Activated CD4-positive, alpha-beta T cell treated with anti-CD3 and anti-CD28 coated beads, Interleukin-2, amount 50 U/mL, for 16 hours (primary cell): ENCODE measurements around the gene PLXNC1.

ENCODE experiments used
- DNase-seq: peaks from one replicate; pipeline ENCODE4 v3.0.0-alpha.2; 2020

PLXNC1 gene

DNA sequence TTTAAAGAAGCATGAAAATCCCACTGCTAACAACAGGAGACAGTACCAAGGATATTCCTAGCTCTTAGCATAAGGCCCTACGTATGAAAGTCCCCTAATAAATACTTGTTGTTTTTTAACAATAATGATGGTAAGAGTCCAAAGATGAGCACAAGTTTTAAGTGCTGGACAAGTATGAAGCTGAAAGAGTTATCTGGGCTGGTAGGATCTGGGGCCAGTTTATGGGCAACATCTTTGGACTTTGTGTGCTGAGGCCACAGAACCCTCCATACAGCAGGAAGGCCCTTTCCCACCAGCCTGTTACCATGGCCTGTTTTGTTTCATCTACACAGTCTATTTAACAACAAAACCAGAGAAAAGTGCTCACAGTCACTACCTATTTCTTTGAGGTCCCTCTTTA, 12.5 kb upstream of the PLXNC1 start:
- DNase-seq: no peak

DNA sequence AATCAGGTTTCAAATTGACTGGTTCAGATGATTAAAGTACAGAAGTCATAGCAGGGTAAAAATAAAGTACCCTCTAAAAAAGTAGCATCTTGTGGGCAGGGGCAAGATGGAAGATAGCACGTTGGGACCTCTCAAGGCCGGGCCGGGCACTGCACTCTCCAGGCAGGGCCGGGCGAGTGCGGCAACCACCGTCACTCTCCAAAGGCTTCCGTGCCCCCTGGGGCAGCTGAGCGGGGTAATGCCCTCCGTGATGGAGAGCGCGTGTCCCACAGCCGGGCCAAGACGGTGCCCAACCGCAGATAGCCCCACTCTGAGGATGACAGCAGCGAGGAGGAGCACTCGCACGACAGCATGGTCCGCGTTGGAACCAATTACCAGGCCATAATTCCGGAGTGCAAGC, 8.6 kb upstream of the PLXNC1 start:
- no peak for DNase-seq

DNA sequence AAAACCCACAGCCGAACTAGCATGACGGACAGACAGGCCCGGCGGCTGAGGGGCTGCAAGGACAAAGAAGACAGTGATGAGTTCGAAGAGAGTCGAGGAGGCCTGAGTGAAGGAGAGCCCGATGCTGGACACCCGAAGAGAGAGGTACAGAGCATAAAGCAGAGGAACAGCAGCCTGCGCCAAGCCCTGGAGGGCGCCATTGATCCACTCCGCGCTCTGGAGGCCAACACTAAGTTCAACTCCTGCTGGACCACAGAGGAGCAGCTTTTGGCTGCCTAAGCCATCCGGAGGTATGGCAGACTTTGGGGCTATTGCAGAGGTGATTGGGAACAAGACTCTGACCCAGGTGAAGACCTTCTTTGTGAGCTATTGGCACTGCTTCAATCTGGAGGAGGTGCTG, 7.8 kb upstream of the PLXNC1 start:
- peak; percentile 64 for DNase-seq

DNA sequence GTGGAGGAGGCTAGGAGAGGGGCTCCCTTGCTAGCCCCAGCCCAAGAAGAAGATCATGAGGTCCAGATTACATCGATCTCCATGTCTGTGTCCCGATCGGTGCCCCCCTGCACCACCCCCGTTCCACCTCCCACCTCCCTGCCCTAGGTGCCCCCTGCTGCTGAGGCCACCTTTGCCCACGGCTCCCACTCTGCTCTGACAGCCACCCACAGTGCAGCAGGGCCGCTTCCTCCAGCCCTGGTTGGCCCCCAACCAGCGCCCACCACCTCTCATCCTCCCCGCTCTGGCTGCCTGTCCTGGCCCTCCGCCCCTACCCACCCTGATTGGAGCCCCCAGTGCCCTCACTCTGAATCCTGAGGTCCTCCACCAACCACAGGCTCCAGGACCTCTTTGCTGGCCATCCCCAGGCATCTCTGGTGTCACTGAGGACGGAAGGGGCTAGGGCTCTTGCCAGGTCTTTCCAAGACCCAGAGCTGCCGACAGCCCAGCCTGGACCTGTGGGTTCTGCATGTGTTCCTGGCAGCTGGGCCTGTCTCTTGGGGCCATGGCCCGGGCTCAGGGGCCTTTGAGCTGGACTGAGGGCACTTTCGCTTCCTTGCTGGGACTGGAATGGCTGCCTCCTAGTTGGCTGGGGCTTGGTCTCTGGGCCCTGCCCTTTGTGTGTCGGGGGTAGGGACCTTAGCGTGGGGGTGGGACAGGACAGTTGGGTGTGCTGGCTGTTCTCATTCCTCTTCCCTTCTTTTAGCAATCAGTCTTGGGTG, 7.2 kb upstream of the PLXNC1 start:
- DNase-seq: no peak

DNA sequence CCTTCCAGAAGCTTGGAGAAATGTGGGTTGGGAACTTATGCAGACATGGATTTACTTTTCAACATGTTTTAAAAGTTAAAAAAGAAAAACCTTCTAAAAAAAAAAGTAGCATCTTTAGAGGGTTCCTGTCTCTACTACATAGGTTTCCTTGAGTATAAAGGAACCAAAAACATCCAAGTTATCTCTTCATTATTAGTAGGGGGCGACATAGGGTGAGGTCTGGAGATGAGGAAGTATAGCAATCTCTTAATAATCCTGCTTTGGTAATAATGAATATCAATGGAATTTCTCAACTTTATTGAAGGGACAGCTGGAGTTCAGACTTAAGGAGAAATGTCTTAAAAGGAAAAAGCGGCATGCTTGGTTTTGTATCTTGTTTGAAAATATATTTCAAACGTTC, 6.5 kb upstream of the PLXNC1 start:
- DNase-seq: no peak

DNA sequence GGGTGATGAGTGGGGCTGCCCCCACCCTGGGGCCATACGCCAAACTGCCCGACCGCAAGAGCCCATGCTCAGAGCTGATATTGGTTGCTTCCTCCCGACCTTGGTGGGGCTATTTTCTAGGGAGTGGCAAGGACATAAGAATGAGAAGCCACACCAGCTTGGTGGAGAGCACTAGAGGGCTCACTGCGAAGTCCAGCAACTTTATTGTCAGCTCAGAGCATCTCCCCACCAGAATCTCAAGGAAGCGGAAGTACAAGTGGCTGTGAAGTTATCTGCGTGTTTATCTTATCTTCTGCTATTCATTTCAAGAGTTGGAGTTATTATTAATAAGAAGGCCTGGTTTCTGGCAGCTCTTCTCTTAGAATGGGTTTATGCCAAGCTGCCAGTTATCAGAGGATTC, 4.9 kb upstream of the PLXNC1 start:
- DNase-seq: no peak

DNA sequence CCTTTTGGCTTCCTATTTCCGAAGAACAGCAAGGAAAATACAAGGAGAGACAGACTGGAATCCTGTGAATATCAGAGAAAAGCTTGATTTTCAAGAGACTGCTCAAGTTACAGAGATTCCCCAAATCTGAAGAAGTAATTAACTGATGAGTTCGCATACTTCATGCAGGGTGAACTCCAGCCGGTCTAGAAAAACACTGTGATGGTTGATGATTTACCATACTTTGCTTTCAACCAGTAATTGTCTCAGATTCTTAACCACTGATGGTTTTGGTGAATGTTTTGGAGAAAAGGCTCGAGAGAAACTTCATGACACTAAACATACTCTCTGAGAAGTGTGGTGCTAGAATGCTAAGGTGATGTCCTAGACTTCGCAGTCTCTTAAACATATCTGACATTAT, 4.4 kb upstream of the PLXNC1 start:
- no peak for DNase-seq

DNA sequence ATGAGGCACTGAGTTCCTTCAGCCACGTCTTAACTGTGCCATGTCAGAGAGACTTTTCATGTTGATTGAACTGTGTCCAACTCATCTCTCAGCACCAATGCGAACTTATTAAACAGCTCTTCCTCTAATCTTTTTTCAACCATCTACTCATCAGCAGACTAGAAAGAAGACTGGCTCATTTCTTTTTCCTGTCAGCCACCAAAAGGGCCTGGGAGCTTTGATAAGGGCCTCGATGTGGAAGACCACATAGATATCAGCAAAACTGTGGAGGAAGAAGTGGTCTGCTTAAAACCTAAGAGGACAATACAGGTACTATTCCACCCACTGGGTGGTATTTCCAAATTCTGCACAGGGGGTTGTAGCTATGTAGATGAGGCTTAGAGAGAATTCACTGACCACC, 3.6 kb upstream of the PLXNC1 start:
- no peak for DNase-seq

DNA sequence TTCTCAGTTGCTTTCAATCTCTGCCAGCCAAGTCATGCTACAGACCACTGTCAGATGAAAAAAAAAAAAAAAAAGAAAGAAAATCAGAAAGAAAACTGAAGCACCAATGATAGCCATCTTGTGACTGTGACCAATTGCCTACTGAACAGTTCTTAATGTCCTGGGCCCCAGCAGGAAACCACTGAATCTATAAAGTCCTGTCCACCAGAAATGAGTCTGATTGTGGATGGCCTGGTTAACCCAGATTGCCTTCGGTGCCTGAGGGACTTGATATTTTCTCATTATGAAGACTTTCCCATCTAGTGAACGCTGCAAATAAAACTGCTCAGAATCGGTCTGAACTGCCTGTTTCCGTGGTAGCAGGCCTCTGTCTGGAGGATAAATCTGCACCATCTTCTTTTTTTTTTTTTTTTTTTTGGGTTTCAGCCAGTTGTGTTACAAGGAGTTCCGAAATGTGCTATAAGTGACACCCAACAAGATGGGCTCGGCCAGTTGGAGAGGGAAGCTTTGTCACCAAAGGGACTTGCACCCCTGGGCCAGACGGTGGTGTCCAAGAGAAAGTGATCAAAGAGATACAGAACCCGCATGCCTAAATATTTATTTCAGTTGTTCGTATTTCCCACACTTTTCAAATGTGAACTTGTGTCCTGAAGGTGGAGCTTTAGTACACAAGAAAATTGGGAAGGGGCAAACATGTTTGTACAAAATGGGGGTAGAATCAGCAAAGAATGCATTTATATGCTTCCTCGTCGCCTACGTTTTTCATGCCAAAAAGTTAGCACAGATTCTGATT, 3.0 kb upstream of the PLXNC1 start:
- DNase-seq: peak; percentile 17

DNA sequence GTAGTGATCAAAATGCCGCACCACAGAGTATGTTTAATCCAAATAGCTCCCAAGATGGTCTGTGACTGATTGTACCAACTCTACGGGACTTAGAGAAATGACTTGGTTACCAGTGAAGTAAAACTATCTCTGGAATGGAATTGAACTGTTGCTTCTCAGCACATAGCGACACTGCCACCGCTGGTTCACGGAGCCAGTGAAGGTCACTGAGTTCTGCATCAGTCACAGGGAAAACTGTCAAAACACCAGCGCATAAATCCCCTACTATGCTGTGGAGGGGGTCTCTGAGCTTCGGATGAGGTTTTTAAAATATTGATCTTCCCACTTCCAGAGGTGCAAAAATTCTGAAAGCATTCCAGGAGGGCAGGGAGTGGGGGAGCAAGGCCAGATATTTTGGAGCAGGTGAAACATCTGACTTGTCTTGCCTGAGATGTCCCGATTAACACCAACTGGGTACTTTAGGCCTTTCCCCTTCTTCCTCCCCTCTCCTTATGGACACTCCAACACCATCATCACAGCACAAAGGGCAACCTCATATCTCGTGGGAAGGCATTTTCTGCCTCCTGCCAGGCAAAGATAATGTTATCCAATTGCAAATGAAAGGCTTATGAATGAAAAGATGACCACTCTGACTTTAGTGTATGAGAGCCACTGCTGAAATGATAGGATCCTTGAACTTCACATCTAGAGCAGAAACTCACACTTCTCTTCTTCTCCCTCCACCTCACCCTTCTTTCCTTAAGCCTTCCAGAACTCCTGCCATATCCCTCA, 2.0 kb upstream of the PLXNC1 start:
- no peak for DNase-seq

DNA sequence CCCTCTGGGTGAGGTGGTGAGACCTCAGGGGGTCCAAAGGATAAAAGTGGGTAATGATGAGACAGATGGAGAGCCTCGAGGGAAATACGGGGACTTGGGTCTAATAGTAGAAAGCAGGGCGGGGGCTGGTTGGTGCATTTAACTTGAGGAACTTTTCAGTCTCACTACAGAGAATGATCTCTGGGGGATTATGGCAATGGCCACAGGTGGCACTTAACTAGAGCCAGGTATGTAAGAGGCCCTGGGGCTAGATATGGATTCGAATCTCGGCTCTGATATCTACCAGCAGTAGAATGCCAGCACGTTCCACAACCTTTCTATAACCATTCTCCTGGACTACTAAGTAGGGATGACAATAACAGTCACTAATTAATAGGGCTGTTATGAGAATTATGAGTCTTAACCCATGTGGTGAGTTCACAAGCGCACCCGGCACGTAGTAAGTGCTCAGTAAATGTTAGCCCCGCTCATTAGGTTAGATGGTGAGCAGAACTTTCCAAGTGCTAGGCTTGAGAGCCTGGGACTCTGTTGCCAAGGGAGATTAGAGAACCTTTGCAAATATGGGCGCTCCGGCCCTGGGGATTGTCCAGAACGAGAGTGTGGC, 888 bp upstream of the PLXNC1 start:
- DNase-seq: no peak

DNA sequence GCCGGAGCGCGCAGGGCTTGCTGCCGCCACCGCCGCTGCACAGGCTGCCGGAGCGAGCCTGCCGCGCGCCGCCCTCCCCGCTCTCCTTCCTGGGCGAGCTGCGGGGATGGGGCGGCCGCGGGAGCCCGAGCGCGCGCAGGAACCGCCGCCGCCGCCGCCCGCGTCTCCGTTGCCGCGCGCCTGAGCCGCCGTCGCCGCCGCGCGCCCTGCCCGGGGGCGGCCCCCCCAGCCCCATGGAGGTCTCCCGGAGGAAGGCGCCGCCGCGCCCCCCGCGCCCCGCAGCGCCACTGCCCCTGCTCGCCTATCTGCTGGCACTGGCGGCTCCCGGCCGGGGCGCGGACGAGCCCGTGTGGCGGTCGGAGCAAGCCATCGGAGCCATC, 352 bp downstream of the PLXNC1 start:
- no peak for DNase-seq

DNA sequence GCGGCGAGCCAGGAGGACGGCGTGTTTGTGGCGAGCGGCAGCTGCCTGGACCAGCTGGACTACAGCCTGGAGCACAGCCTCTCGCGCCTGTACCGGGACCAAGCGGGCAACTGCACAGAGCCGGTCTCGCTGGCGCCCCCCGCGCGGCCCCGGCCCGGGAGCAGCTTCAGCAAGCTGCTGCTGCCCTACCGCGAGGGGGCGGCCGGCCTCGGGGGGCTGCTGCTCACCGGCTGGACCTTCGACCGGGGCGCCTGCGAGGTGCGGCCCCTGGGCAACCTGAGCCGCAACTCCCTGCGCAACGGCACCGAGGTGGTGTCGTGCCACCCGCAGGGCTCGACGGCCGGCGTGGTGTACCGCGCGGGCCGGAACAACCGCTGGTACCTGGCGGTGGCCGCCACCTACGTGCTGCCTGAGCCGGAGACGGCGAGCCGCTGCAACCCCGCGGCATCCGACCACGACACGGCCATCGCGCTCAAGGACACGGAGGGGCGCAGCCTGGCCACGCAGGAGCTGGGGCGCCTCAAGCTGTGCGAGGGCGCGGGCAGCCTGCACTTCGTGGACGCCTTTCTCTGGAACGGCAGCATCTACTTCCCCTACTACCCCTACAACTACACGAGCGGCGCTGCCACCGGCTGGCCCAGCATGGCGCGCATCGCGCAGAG, 873 bp downstream of the PLXNC1 start:
- peak; percentile 44 for DNase-seq

DNA sequence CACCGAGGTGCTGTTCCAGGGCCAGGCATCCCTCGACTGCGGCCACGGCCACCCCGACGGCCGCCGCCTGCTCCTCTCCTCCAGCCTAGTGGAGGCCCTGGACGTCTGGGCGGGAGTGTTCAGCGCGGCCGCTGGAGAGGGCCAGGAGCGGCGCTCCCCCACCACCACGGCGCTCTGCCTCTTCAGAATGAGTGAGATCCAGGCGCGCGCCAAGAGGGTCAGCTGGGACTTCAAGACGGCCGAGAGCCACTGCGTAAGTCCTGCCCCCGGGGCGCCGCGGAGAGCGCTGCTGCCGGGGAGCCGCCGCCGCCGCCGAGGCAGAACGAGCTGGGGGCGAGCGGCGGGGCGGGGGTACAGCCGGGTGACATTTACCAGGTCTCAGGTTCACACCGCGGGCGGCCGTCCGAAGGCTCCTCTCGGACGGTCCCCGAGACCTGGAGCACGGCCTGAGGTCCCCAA, 1.4 kb downstream of the PLXNC1 start:
- DNase-seq: no peak

DNA sequence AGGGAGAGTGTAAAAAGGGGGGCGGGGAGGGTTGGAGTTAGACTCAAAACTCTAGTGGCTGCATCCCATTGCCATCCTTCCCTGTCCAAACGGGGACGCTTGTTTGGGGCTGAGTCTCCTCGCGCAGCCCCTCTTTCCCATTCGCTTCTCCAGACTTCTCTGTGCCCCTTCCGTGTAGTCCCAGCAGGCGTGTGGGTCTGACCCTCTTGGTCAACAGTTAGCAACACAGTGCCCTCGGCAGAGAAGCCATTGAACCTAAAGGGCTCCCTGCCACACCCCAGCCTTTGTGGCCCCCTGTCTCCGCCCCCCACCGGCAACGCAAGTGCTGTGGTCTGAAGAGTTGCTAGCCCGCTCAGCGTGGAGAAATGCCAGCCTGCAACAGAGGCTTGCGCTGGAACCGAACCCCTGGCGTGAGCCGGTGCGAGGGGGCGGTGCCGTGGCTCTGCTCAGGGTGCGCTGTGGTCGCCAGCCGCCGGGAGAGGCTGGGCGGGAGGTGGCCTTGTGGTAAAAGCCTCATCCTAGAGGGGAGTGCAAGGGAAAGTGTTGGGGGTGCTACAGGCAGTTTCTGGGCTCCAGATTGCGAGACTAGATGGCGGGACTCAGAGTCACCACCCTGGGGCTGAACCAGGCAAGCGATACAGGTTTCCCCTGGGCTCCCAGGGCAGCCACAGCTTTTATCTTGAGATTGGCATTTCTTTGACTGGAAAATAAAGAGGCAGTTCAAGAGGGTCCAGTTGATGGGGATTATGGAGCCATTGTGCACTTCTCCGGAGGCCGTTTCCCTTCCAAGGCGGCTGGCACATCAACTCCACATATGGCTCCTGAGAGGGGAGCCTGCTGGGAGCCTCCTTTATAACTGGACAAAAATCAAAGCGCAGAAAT, 2.1 kb downstream of the PLXNC1 start:
- peak; percentile 41 for DNase-seq

DNA sequence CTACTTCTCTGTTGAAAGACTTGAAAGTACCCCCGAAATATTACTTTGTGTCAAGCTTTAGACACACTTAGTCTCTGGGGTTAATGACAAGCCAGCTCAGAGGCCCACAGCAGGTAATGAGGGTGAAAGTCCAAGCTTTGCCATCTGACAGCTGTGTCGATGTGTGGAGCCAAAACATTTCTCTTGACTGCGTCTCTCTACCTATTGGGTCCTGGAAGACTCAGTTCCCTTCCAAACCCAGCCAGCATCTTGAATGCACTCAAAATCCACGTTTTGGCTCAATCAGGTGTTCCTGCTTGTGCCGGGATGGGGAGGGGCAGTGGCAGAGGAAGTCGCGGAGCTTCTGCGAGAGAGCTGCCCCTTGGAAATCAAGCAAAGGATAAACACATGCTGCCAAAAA, 3.2 kb downstream of the PLXNC1 start:
- no peak for DNase-seq

DNA sequence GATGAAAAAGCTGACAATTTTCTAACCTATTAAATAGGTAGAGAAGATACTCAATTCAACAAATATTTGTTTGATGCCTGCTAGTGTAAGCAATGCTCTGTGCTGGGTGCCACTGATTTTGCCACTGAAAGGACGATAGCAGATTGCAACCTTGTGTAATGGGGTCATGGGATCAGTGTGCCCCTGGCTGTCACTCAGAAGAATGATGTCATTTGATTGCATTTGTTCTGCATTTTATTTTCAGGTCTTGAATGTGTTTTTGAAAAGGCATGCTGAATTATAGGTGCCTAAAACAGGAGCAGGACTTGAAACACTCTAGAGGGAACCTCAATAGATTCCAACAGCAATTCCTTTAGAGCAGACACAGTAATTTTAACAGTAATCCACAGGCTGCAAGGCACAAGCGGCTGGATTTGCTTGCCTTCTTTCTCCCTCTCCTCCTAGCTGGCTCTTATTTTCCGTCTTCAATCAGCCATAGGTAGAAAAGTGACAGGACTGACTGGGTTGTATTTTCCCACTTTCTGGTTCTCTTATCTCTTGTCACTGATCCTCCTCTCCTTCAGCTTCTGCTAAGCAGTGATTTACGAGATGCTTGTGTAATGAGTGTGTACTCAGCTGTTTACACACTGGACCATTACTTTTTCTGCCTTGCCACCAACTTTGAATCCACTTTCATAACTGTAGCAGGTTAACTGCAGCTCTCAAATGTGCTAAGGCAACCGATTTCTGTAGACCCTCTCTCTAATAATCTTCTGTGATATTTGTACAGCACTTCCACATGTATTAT, 4.1 kb downstream of the PLXNC1 start:
- DNase-seq: no peak

DNA sequence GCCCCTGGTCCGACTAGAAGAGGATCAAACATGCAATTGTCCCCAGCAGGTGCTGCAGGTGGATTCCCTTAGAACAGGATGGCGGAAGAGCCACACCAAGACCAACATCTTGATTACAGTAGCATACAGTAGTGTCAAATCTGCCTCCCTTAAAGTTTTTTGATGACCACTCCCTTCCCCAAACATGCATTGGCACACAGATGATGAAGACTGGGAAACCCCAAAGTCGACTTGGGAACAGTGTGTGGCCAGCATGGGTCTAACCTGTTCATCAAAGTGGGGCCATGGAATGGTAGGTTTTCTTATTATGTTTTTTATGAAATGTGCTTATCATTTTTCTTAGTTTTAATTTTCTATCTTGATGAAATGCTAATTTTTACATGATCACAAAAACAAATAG, 8.8 kb downstream of the PLXNC1 start:
- no peak for DNase-seq

DNA sequence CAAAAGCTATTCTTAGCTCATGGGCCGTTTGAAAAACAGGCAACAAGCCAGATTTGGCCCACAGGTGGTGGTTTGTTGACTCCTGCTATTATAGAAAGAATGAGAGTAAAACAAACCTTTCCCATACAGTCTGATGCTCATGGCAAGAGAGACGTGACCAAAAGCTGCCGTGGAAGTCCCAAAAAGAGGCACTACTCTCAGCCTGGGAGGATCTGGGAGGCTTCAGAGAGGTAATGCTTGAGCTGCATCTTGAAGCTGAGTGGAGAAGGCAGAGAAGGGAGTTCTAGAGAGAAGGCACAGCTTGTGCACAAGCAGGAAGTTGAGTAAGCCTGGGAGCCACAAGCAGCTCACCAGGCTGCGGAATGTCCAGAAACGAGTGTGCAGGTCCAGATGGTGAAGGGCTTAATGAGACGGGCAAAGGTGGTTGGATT, 9.6 kb downstream of the PLXNC1 start:
- peak; percentile 43 for DNase-seq

DNA sequence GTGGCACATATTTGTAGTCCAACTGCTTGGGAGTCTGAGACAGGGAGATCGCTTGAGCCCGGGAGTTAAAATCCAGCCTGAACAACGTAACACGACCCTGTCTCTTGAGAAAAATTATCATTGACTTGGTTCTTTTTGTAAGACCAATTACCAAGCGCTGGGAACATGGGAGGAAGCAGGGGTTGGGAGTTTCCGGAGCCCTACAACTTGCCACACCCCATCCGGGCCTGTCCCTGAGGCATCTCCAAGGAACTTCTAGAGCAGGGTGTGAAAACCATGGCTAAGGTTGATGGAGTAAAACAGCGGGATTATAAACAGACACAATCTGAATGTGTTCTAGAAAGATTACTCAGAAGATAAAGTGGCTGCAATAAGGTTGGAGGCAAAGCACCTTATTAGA, 10.3 kb downstream of the PLXNC1 start:
- no peak for DNase-seq

DNA sequence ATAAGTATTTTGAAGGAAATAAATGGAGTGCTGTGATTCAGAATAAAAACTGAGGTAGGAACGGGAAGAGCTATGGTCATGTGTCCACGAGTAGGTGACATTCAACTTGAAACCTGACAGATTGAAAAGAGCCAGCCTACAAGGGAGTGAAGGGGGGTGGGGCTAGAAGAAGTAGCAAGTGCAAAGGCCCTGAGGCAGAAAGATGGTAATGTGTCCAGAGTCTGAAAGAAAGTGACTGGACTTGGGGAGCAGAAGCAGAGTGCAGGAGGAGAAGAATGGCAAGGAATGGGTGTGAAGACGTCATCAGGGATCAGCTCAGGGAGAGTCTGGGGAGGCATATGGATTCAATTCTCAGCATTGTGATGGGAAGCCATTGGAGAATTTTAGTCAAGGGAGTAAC, 13.7 kb downstream of the PLXNC1 start:
- DNase-seq: no peak
